T-helper 17 cell (primary cell): ENCODE data around the gene RESF1. TPM values are rescaled to one million over a fixed set of nuclear protein-coding genes. Genes with fewer than 3 reads are reported as not detected.

Experiments
- ATAC-seq: fragments of 150-1000 bp; cut with Tn5 transposase; 2 replicates; pipeline ENCODE4 v1.10.0; 2021; ENCODE audit warnings: mild to moderate bottlenecking, moderate library complexity
- DNase-seq, 3 donors: peaks; one replicate each; pipeline versions ENCODE4 v3.0.0 to v3.0.0-alpha.2; 2020 to 2021
- H3K9me3 ChIP-seq: one replicate; pipeline ENCODE4 v1.7.0; 2013; ENCODE audit warnings: low read length, mild to moderate bottlenecking; ENCODE audit not compliant: control insufficient read depth, poor library complexity, severe bottlenecking
- H3K27ac Mint-ChIP-seq: one replicate; pipeline ENCODE4 v1.8.0; 2022; ENCODE audit warnings: mild to moderate bottlenecking, moderate library complexity, mixed read lengths
- H3K27me3 Mint-ChIP-seq: one replicate; pipeline ENCODE4 v1.8.0; 2022; ENCODE audit warnings: mixed read lengths
- H3K36me3 Mint-ChIP-seq: one replicate; pipeline ENCODE4 v1.8.0; 2022; ENCODE audit warnings: low read depth, mixed read lengths
- H3K4me1 Mint-ChIP-seq: one replicate; pipeline ENCODE4 v1.8.0; 2022; ENCODE audit warnings: mild to moderate bottlenecking, mixed read lengths
- H3K4me3 Mint-ChIP-seq: one replicate; pipeline ENCODE4 v1.8.0; 2022; ENCODE audit warnings: mild to moderate bottlenecking, moderate library complexity, mixed read lengths
- total RNA-seq, 4 donors: library from RNA in 2 of 4; stranded (reverse) in 2 of 4; gene quantifications; one replicate each; pipeline ENCODE4 v1.2.3 and lab custom pipeline; 2022 to 2026

RESF1 gene
- total RNA-seq, 2 donors from 2014 or later: 128 to 164 TPM

DNA sequence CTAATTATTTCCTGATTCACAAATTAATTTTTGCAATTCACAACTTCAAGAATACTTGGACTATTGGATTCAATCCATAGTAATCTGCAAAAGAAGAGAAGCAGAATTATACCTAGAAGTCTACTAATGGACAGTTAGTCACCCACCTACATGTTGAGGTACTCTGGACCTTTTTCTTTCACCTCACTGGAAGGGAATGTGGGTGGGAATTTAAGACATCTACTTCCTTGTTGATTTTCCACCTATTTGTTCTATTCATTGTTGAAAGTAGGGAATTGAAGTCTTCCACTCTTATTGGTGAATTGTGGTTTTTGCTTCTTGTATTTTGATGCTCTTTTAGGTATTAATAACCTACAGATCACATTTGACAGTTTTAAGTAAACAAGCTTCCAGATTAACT is 11.0 kb downstream of the RESF1 start:
- peaks cover 8% of the 10 kb centered on the region for H3K36me3 Mint-ChIP-seq
- DNase-seq (no peak), ATAC-seq (no peak)
- H3K4me3 Mint-ChIP-seq: no peak overlapping the region
- H3K27ac Mint-ChIP-seq: no peak overlapping the region
- peaks cover 35% of the 10 kb centered on the region for H3K4me1 Mint-ChIP-seq
- peaks cover 6% of the 10 kb centered on the region for H3K9me3 ChIP-seq
- H3K27me3 Mint-ChIP-seq: no peaks in the 10 kb centered on the region

GRCh38 chr12:31973818-31974217 is 14.6 kb downstream of the RESF1 start:
- no peaks in the 10 kb centered on the region for H3K27me3 Mint-ChIP-seq
- no peak overlapping the region for H3K27ac Mint-ChIP-seq
- DNase-seq (no peak), ATAC-seq (no peak)
- H3K9me3 ChIP-seq: peaks cover 18% of the 10 kb centered on the region
- peaks cover 9% of the 10 kb centered on the region for H3K36me3 Mint-ChIP-seq
- H3K4me3 Mint-ChIP-seq: peak overlapping the region; percentile 31
- H3K4me1 Mint-ChIP-seq: peaks cover 10% of the 10 kb centered on the region

GRCh38 chr12:31974673-31975072 is 15.5 kb downstream of the RESF1 start:
- Mint-ChIP-seq H3K4me3 (no peak overlapping the region), H3K36me3 (peaks cover 9% of the 10 kb centered on the region), H3K4me1 (peaks cover 6% of the 10 kb centered on the region), H3K27me3 (no peaks in the 10 kb centered on the region), H3K27ac (peak overlapping the region; percentile 53)
- ATAC-seq: no peak
- H3K9me3 ChIP-seq: peaks cover 18% of the 10 kb centered on the region
- DNase-seq: no peak

DNA sequence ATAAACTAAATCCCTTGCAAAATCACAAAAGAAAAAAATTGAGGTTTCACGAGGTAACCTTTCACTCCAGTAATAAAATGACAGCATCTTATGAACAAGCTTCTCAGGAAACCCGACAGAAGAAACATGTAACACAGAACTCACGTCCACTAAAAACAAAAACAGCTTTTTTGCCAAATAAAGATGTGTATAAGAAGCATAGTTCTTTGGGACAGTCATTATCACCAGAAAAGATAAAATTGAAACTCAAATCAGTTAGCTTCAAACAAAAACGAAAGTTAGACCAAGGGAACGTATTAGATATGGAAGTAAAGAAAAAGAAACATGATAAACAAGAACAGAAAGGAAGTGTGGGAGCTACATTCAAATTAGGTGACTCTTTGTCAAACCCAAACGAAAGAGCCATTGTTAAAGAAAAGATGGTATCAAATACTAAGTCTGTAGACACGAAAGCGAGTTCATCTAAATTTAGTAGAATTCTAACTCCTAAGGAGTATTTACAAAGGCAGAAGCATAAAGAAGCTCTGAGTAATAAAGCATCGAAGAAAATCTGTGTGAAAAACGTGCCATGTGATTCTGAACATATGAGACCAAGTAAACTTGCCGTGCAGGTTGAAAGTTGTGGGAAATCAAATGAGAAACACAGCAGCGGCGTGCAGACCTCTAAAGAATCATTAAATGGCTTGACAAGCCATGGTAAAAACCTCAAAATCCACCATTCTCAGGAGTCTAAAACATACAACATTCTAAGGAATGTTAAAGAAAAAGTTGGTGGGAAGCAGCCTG is 25.8 kb downstream of the RESF1 start:
- DNase-seq: no peak
- Mint-ChIP-seq H3K4me3 (no peak overlapping the region), H3K27me3 (no peaks in the 10 kb centered on the region), H3K27ac (peak overlapping the region; percentile 0), H3K36me3 (peaks cover 12% of the 10 kb centered on the region), H3K4me1 (no peaks in the 10 kb centered on the region)
- peaks cover 39% of the 10 kb centered on the region for H3K9me3 ChIP-seq
- no peak for ATAC-seq

DNA sequence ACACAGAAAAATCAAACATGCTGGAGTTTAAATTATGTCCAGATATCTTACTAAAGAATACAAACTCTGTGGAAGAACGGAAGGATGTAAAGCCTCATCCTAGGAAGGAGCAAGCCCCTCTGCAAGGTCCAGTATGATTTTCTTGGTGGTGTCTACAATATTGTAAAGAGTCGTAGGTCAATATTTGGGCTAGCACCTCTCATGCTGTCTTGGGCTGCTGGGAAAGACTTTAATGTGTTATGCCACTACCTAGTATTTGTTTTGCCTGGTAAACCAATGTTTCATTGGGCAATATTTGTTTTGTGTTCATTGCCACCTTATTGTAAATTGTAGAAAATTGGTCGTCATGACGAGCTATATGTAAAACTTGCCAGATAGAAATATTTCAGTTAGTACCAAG is 26.6 kb downstream of the RESF1 start:
- Mint-ChIP-seq H3K27me3 (no peaks in the 10 kb centered on the region), H3K36me3 (peaks cover 12% of the 10 kb centered on the region), H3K27ac (no peak overlapping the region), H3K4me3 (no peak overlapping the region), H3K4me1 (no peaks in the 10 kb centered on the region)
- H3K9me3 ChIP-seq: peaks cover 36% of the 10 kb centered on the region
- ATAC-seq (no peak), DNase-seq (no peak)

GRCh38 chr12:31989571-31990362 is 30.6 kb downstream of the RESF1 start:
- Mint-ChIP-seq H3K4me1 (no peaks in the 10 kb centered on the region), H3K27ac (peak overlapping the region; percentile 55), H3K4me3 (no peak overlapping the region), H3K36me3 (peaks cover 9% of the 10 kb centered on the region), H3K27me3 (no peaks in the 10 kb centered on the region)
- ATAC-seq: no peak
- H3K9me3 ChIP-seq: peaks cover 11% of the 10 kb centered on the region
- no peak for DNase-seq

DNA sequence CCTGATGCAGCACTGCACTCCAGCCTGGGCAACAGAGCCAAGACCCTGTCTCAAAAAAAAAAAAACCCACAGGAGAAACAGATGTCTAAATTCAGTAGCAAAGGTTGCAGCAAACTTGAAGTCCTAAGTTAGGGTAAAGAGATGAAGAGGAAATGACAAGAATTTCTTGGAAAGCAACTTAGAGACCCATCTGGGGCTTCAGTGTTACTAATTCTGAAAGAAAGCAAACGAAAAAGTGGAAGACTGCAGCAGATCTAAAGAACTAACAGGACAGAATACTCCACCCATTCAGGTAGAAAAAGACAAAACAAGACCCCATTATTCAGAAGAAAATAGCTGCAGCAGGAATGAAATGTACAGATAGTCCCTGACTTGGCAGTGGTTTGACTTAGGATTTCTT is 31.9 kb downstream of the RESF1 start:
- no peak for ATAC-seq

GRCh38 chr12:31991815-31992214 is 32.6 kb downstream of the RESF1 start:
- ATAC-seq (no peak), DNase-seq (no peak)
- Mint-ChIP-seq H3K27me3 (no peaks in the 10 kb centered on the region), H3K36me3 (peaks cover 9% of the 10 kb centered on the region), H3K27ac (no peak overlapping the region), H3K4me3 (no peak overlapping the region), H3K4me1 (no peaks in the 10 kb centered on the region)
- H3K9me3 ChIP-seq: peaks cover 8% of the 10 kb centered on the region

More for the DNA sequence above, 31.9 kb downstream of the RESF1 start:
- H3K27ac Mint-ChIP-seq: peak overlapping the region; percentile 44
- no peak overlapping the region for H3K4me3 Mint-ChIP-seq
- peaks cover 8% of the 10 kb centered on the region for H3K9me3 ChIP-seq
- no peaks in the 10 kb centered on the region for H3K27me3 Mint-ChIP-seq
- H3K4me1 Mint-ChIP-seq: no peaks in the 10 kb centered on the region
- H3K36me3 Mint-ChIP-seq: peaks cover 9% of the 10 kb centered on the region
- no peak for DNase-seq

DNA sequence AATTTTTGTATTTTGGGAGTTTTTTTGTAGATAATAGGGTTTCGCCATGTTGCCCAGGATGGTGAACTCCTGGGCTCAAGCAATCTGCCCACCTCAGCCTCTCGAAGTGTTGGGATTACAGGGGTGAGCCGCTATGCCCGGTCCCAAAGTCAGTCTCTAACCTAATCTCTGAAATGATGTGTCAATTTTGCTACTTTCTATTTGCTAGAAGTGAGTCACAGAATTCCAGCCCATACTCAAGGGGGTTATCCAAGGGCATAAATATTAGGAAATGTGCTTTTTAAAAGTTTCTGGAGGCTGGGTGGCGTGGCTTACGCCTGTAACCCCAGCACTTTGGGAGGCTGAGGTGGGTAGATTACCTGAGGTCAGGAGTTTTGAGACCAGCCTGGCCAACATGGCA is 40.5 kb downstream of the RESF1 start:
- DNase-seq (no peak), ATAC-seq (no peak)
- no peaks in the 10 kb centered on the region for H3K36me3 Mint-ChIP-seq
- H3K4me1 Mint-ChIP-seq: no peaks in the 10 kb centered on the region
- H3K9me3 ChIP-seq: no peaks in the 10 kb centered on the region
- H3K4me3 Mint-ChIP-seq: no peak overlapping the region
- no peaks in the 10 kb centered on the region for H3K27me3 Mint-ChIP-seq
- no peak overlapping the region for H3K27ac Mint-ChIP-seq

- no peaks in the 10 kb centered on the region for H3K27me3 Mint-ChIP-seq
- no peaks in the 10 kb centered on the region for H3K36me3 Mint-ChIP-seq
- no peaks in the 10 kb centered on the region for H3K9me3 ChIP-seq
- ATAC-seq (no peak), DNase-seq (no peak)
- H3K4me3 Mint-ChIP-seq: no peak overlapping the region
- peaks cover under 1% of the 10 kb centered on the region for H3K4me1 Mint-ChIP-seq
- no peak overlapping the region for H3K27ac Mint-ChIP-seq
Observed at GRCh38 chr12:32000373-32001005, 41.3 kb downstream of the RESF1 start.

DNA sequence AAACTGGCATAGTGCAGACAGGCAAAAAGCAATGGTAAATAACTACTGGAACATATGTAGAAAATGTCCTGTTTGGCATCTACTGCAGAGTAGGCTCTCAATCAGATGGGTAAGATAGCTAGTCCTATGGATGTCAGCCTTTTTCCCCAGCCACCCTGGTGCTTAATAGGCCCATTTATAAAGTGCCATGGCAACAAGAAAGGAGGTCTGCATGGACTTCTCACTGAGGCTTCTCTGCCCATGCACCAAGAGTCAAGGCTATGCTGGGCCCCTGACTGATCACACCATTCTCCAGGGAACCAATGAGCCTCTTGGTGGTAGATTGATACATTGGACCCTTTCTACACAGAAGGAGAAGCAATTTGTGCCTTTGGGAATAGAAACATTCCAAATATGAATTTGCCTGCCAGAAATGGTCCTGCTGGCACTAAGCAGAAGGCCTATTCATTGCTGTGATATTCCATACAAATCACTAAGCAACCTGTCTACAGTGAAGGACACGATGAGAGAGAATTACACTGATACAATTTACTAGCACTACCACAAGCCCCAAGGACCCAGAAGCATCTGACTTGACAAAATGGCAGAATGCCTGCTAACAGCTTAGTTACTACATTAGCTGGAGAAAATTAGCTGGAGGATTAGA is 43.8 kb downstream of the RESF1 start:
- DNase-seq (no peak), ATAC-seq (no peak)
- peaks cover 4% of the 10 kb centered on the region for H3K4me1 Mint-ChIP-seq
- no peaks in the 10 kb centered on the region for H3K9me3 ChIP-seq
- H3K4me3 Mint-ChIP-seq: no peak overlapping the region
- H3K27me3 Mint-ChIP-seq: no peaks in the 10 kb centered on the region
- H3K27ac Mint-ChIP-seq: no peak overlapping the region
- H3K36me3 Mint-ChIP-seq: no peaks in the 10 kb centered on the region

DNA sequence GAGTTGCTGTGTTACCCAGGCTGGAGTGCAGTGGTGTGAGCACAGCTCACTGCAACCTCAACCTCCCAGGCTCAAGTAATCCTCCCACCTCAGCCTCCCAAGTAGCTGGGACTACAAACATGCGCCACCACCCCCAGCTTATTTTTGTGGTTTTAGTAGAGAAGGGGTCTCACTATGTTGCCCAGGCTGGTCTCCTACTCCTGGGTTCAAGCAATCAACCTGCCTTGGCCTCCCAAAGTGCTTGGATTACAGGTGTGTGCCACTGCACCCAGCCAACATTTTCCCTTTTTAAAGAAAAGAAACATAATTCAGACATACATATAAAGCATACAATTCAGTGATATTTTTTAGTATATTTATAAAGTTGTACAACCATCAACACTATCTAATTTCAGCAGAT is 44.4 kb downstream of the RESF1 start:
- peaks cover 4% of the 10 kb centered on the region for H3K4me1 Mint-ChIP-seq
- H3K27ac Mint-ChIP-seq: no peak overlapping the region
- DNase-seq: no peak
- H3K36me3 Mint-ChIP-seq: no peaks in the 10 kb centered on the region
- H3K27me3 Mint-ChIP-seq: no peaks in the 10 kb centered on the region
- no peaks in the 10 kb centered on the region for H3K9me3 ChIP-seq
- H3K4me3 Mint-ChIP-seq: no peak overlapping the region
- no peak for ATAC-seq
